LNCaP clone FGC (cell line): Measurements from ENCODE around the gene DPF3.

ENCODE experiments used
- DNase-seq: peaks from one replicate; pipeline ENCODE4 v3.0.0-alpha.2; 2011; ENCODE audit warnings: low read depth
- H3K4me3 ChIP-seq: 2 replicates; pipeline ENCODE4 v1.5.1; 2011; ENCODE audit warnings: mild to moderate bottlenecking, low read depth, low read length, control low read depth
- CTCF ChIP-seq: IDR thresholded peaks from 2 replicates; pipeline ENCODE4 v1.5.1; 2012; ENCODE audit warnings: mild to moderate bottlenecking; ENCODE audit not compliant: control insufficient read depth, insufficient read depth; ENCODE audit errors: extremely low read depth

DPF3 gene

DNA sequence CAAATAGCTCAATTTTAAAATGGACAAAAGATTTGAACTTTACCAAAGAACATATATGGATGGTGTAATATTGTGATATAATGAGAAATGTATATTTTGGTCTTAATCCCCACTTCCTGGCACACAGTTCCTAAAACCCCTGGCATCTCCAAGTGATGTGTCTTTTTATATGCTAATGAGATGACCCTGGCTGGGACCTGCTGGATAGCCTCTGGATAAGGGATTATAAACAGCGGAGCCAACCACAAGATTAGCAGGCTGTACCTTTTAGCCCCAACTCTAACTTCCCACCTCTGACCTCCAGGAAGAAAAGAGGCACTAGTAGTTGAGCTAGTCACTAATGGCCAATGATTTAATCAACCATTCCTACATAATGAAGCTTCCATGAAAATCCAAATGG, 130.0 kb downstream of the DPF3 start:
- TF ChIP-seq CTCF: no peak
- H3K4me3 ChIP-seq: no peak overlapping the region
- no peak for DNase-seq

DNA sequence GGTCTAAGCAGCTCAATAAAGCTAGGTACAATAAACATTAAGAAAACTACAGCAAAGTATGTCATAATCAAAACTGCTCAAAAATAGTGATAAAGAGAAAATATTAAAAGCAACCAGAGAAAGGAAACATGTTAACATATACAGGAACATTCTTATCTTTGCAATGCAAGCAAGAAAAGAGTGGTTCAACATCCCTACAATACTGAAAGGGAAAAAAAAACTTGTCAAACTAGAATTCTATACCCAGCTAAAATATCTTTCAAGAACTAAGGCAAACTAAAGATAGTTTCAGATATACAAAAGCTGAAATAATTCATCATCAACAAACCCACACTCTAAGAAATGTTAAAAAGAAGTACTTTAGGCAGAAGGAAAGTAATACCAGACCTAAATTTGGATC, 134.2 kb downstream of the DPF3 start:
- no peak for DNase-seq
- TF ChIP-seq CTCF: no peak
- no peak overlapping the region for H3K4me3 ChIP-seq

GRCh38 chr14:72758993-72759392, 134.9 kb downstream of the DPF3 start:
- no peak overlapping the region for H3K4me3 ChIP-seq
- no peak for DNase-seq
- TF ChIP-seq CTCF: no peak

DNA sequence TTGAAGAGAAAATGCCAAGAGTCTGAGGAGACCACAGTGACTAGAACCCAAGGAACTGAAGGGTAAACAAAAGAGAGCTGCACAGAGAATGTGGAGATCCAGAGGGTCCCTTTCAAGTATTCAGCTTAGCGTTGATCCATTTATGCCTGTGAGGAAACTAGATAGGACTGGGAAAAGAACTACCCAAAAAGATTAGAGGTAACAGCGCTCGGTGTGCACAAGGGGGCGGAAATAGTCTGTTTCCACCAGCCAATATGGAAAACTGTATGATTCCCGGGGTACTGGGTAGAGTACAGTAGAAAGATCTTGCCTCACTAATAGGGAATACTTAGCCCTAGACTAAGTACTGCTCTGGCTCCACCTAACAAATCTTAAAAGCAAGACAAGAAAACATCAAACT, 135.5 kb downstream of the DPF3 start:
- DNase-seq: no peak
- H3K4me3 ChIP-seq: no peak overlapping the region
- no peak for TF ChIP-seq CTCF

DNA sequence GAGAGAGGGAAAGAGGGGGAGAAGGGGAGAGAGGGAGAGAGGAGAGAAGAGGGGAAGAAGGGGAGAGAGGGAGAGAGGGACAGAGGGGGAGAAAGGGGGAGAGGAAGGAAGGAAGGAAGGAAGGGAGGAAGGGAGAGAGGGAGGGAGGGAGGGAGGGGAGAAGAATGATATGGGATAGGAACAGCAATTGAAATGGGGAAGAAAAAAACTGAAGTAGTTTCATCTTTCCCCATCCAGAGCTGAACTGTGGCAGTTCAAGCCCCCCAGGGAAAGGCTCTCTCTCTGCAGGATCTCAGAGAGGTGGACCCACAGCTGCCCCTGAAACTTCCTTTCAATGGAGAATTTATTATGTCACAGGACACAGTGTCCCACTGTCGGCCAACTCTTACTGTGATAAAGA, 136.9 kb downstream of the DPF3 start:
- TF ChIP-seq CTCF: no peak
- no peak for DNase-seq
- H3K4me3 ChIP-seq: no peak overlapping the region

DNA sequence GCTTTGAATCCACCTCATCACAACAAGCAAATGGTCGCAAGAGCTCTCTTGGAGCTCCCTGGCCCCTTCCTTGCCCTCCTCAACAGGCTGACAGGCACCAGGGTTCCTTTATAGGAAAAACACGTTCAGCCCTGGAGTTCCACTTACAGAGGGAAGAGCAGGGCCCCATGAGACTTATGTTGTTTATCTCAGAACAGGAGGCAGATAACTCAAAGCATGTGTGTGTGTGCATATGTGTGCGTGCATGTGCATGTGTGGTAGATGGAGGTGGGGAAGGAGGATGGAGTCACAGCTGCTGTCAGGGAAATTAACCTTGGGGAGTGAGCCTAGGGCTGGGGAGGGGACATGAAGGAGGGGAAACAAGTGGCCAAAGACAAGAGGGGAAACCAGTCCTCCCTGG, 138.1 kb downstream of the DPF3 start:
- TF ChIP-seq CTCF: no peak
- no peak for DNase-seq
- no peak overlapping the region for H3K4me3 ChIP-seq

DNA sequence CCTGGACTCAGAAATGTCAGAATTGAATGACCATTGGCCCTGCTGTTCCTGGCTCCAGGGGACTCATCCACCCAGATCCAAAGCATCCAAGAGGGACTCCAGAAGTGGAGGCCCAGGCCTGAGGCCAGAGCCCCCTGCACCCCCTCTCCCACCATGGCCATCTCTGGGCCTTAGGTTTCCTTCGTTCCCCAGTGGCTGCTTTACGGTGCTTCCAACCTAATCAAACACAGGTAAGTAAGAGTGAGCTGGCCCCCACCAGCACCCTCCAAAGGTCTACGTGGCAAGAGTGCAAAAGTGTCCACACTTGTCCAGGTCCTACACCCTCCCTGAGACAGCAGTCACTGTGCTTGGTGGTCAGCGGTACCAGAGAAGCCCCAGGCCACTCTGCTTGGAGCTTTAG, 139.0 kb downstream of the DPF3 start:
- no peak for TF ChIP-seq CTCF
- H3K4me3 ChIP-seq: no peak overlapping the region
- no peak for DNase-seq
